Liver (tissue), 9 donors: ENCODE data around the gene COG4. TPM values are rescaled to one million over a fixed set of nuclear protein-coding genes. Genes with fewer than 3 reads are reported as not detected.

Source experiments
- DNase-seq: peaks from one replicate; pipeline ENCODE4 v3.0.0-alpha.2; 2017; ENCODE audit warnings: low spot score
- H3K27ac ChIP-seq, 2 donors: one replicate each; pipeline ENCODE4 v1.7.0; 2013; ENCODE audit warnings: inconsistent platforms in 2 of 2, low read length in 2 of 2, control low read depth in 1 of 2, low read depth in 1 of 2, mild to moderate bottlenecking in 1 of 2
- H3K27me3 ChIP-seq, 4 donors: one replicate each; pipeline versions ENCODE4 v1.6.1 to v1.7.0; 2013; ENCODE audit warnings: low read length in 3 of 4, inconsistent platforms in 1 of 4, mild to moderate bottlenecking in 1 of 4, moderate library complexity in 1 of 4; ENCODE audit not compliant: control insufficient read depth in 4 of 4, insufficient read depth in 4 of 4
- H3K36me3 ChIP-seq, 4 donors: one replicate each; pipeline versions ENCODE4 v1.6.1 to v1.7.0; 2013; ENCODE audit warnings: low read length in 3 of 4, mild to moderate bottlenecking in 3 of 4, low read depth in 1 of 4, moderate library complexity in 1 of 4; ENCODE audit not compliant: control insufficient read depth in 4 of 4, insufficient read depth in 3 of 4
- H3K4me1 ChIP-seq, 4 donors: one replicate each; pipeline versions ENCODE4 v1.6.1 to v1.7.0; 2013; ENCODE audit warnings: low read length in 3 of 4, mild to moderate bottlenecking in 3 of 4, moderate library complexity in 1 of 4; ENCODE audit not compliant: control insufficient read depth in 4 of 4, insufficient read depth in 4 of 4
- H3K4me3 ChIP-seq, 3 donors: one replicate each; pipeline versions ENCODE4 v1.6.1 to v1.7.0; 2013; ENCODE audit warnings: low read length in 3 of 3, control low read depth in 1 of 3, low read depth in 1 of 3, mild to moderate bottlenecking in 1 of 3
- H3K9ac ChIP-seq, 2 donors: one replicate each; pipeline ENCODE4 v1.7.0; 2013; ENCODE audit warnings: low read length in 2 of 2, mild to moderate bottlenecking in 2 of 2, moderate library complexity in 2 of 2, control low read depth in 1 of 2, low read depth in 1 of 2
- H3K9me3 ChIP-seq, 4 donors: one replicate each; pipeline versions ENCODE4 v1.6.1 to v1.7.0; 2013; ENCODE audit warnings: low read length in 3 of 4; ENCODE audit not compliant: control insufficient read depth in 4 of 4
- ATF3 ChIP-seq: IDR thresholded peaks from 2 replicates; pipeline ENCODE4 v1.6.1; 2016; ENCODE audit warnings: antibody characterized with exemption
- CTCF ChIP-seq: fragments of 150-350 bp; IDR thresholded peaks from 2 replicates; pipeline ENCODE4 v1.5.1; 2017; ENCODE audit warnings: improper control_type of control experiment, low read depth, low read length; ENCODE audit not compliant: missing input control
- EGR1 ChIP-seq, 2 donors: IDR thresholded peaks; 2 replicates each; pipeline ENCODE4 v1.6.1; 2016 to 2018; ENCODE audit warnings: antibody characterized with exemption in 2 of 2, low read depth in 2 of 2
- FOXA1 ChIP-seq: IDR thresholded peaks from 2 replicates; pipeline ENCODE4 v1.6.1; 2016; ENCODE audit warnings: antibody characterized with exemption
- FOXA2 ChIP-seq: IDR thresholded peaks from 2 replicates; pipeline ENCODE4 v1.6.1; 2016; ENCODE audit warnings: antibody characterized with exemption
- GABPA ChIP-seq, 2 donors: IDR thresholded peaks in 1 of 2; conservative IDR thresholded peaks in 1 of 2; 2 replicates each; pipeline ENCODE4 v1.6.1; 2016; ENCODE audit warnings: antibody characterized with exemption in 2 of 2, mild to moderate bottlenecking in 1 of 2, moderate library complexity in 1 of 2
- HNF4A ChIP-seq, 2 donors: conservative IDR thresholded peaks; 2 replicates each; pipeline ENCODE4 v1.6.1; 2016; ENCODE audit warnings: antibody characterized with exemption in 2 of 2, mild to moderate bottlenecking in 2 of 2
- HNF4G ChIP-seq: IDR thresholded peaks from 2 replicates; pipeline ENCODE4 v1.6.1; 2016; ENCODE audit warnings: antibody characterized with exemption
- JUND ChIP-seq, 2 donors: IDR thresholded peaks; 2 replicates each; pipeline ENCODE4 v1.6.1; 2016; ENCODE audit warnings: antibody characterized with exemption in 2 of 2
- MAX ChIP-seq: IDR thresholded peaks from 2 replicates; pipeline ENCODE4 v1.6.1; 2016; ENCODE audit warnings: antibody characterized with exemption
- NR2F2 ChIP-seq: IDR thresholded peaks from 2 replicates; pipeline ENCODE4 v1.6.1; 2016; ENCODE audit warnings: antibody characterized with exemption
- RAD21 ChIP-seq, 2 donors: IDR thresholded peaks; 2 replicates each; pipeline ENCODE4 v1.6.1; 2016; ENCODE audit warnings: antibody characterized with exemption in 2 of 2, mild to moderate bottlenecking in 2 of 2
- RXRA ChIP-seq, 2 donors: IDR thresholded peaks; 2 replicates each; pipeline ENCODE4 v1.6.1; 2017 to 2018; ENCODE audit warnings: antibody characterized with exemption in 2 of 2, mild to moderate bottlenecking in 1 of 2
- SP1 ChIP-seq: IDR thresholded peaks from 2 replicates; pipeline ENCODE4 v1.6.1; 2018; ENCODE audit warnings: antibody characterized with exemption, mild to moderate bottlenecking
- YY1 ChIP-seq: IDR thresholded peaks from 2 replicates; pipeline ENCODE4 v1.6.1; 2016; ENCODE audit warnings: antibody characterized with exemption, mild to moderate bottlenecking
- WGBS: extraction: QIAGEN DNeasy Blood & Tissue Kit; methylation state at CpG from one replicate; pipeline ENCODE4 v1.1.7; 2013; 5-methylcytosine and 5-hydroxymethylcytosine counted together
- polyA plus RNA-seq, 2 donors: library from polyadenylated mRNA; stranded (reverse) in 1 of 2; unstranded in 1 of 2; fragments of 200-250 nt in 1 of 2; fragments of >200 nt in 1 of 2; fragmentation: Nextera tagmentation in 1 of 2; extraction: Ambion mirVana in 1 of 2; gene quantifications; one replicate each; pipeline versions ENCODE4 v1.2.1 to v1.2.3, GENCODE V29; 2013 to 2015
- total RNA-seq, 2 donors: library from RNA; depleted of rRNA; stranded (reverse); fragments of >200 nt; gene quantifications; one replicate each; pipeline ENCODE4 v1.2.3, GENCODE V29; 2014
- TF ChIP-seq, protein P1 (sequence below): IDR thresholded peaks from 2 replicates; pipeline ENCODE4 v1.6.1; 2016; ENCODE audit warnings: antibody characterized with exemption, mild to moderate bottlenecking
- donor health status: healthy.
- donor health status: healthy.
- donor health status: healthy.
- donor health status: healthy.
- donor health status: healthy.

The COG4 gene
- total and polyA plus RNA-seq, 4 donors, result 15.3 to 59.5 (median 27.2) TPM

- no peak overlapping the region for H3K4me3 ChIP-seq
- DNase-seq, result no peak
- no peaks in the 10 kb centered on the region for H3K36me3 ChIP-seq
- H3K4me1 ChIP-seq, result peaks cover 29 to 47% (median 33%) of the 10 kb centered on the region in 4 donors
- H3K27me3 ChIP-seq, result no peaks in the 10 kb centered on the region
- 70% methylated on average over 5 of the region's 5 CpGs for WGBS
- H3K27ac ChIP-seq, result peak overlapping the region; percentile 46 to 59
- peak overlapping the region in 1 of 2 donors; percentile 10 for H3K9ac ChIP-seq
- no peaks in the 10 kb centered on the region for H3K9me3 ChIP-seq
- TF ChIP-seq FOXA1 (no peak), EGR1 (IDR thresholded peaks at IDR 0.05; ENCODE audit: low read depth in 2 of 2) (no peak), HNF4A (conservative IDR thresholded peaks at IDR 0.05) (no peak), FOXA2 (no peak), SP1 (no peak), JUND (IDR thresholded peaks at IDR 0.05) (no peak), YY1 (no peak), RAD21 (IDR thresholded peaks at IDR 0.05) (no peak), ATF3 (no peak), NR2F2 (peak; percentile 81), CTCF (no peak), GABPA (IDR thresholded peaks at IDR 0.05 in 1 of 2, conservative IDR thresholded peaks at IDR 0.05 in 1 of 2) (no peak), RXRA (IDR thresholded peaks at IDR 0.05) (no peak)
- TF ChIP-seq, protein P1, sequence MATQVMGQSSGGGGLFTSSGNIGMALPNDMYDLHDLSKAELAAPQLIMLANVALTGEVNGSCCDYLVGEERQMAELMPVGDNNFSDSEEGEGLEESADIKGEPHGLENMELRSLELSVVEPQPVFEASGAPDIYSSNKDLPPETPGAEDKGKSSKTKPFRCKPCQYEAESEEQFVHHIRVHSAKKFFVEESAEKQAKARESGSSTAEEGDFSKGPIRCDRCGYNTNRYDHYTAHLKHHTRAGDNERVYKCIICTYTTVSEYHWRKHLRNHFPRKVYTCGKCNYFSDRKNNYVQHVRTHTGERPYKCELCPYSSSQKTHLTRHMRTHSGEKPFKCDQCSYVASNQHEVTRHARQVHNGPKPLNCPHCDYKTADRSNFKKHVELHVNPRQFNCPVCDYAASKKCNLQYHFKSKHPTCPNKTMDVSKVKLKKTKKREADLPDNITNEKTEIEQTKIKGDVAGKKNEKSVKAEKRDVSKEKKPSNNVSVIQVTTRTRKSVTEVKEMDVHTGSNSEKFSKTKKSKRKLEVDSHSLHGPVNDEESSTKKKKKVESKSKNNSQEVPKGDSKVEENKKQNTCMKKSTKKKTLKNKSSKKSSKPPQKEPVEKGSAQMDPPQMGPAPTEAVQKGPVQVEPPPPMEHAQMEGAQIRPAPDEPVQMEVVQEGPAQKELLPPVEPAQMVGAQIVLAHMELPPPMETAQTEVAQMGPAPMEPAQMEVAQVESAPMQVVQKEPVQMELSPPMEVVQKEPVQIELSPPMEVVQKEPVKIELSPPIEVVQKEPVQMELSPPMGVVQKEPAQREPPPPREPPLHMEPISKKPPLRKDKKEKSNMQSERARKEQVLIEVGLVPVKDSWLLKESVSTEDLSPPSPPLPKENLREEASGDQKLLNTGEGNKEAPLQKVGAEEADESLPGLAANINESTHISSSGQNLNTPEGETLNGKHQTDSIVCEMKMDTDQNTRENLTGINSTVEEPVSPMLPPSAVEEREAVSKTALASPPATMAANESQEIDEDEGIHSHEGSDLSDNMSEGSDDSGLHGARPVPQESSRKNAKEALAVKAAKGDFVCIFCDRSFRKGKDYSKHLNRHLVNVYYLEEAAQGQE, result peak; percentile 18
Measured at GRCh38 chr16:70433458-70434103, 89.8 kb downstream of the COG4 start.

- peak; percentile 46 for DNase-seq
- H3K27ac ChIP-seq, result peak overlapping the region; percentile 46 to 59
- H3K9me3 ChIP-seq, result no peaks in the 10 kb centered on the region
- H3K36me3 ChIP-seq, result no peaks in the 10 kb centered on the region
- peak overlapping the region in 1 of 2 donors; percentile 10 for H3K9ac ChIP-seq
- no peak overlapping the region for H3K4me3 ChIP-seq
- H3K27me3 ChIP-seq, result no peaks in the 10 kb centered on the region
- peaks cover 30 to 48% (median 34%) of the 10 kb centered on the region in 4 donors for H3K4me1 ChIP-seq
- WGBS, result 67% methylated on average over 12 of the region's 12 CpGs
- no peak for TF ChIP-seq EGR1 (IDR thresholded peaks at IDR 0.05; ENCODE audit: low read depth in 2 of 2)
- TF ChIP-seq JUND (IDR thresholded peaks at IDR 0.05), result no peak
- no peak for TF ChIP-seq GABPA (IDR thresholded peaks at IDR 0.05 in 1 of 2, conservative IDR thresholded peaks at IDR 0.05 in 1 of 2)
- TF ChIP-seq NR2F2, result no peak
- no peak for TF ChIP-seq MAX
- TF ChIP-seq, protein P1, result no peak
- TF ChIP-seq CTCF, result no peak
- TF ChIP-seq HNF4G, result no peak
- TF ChIP-seq RXRA (IDR thresholded peaks at IDR 0.05), result no peak
Measured at GRCh38 chr16:70432723-70433457, 90.5 kb downstream of the COG4 start.
